ENCODE data around the gene DGKK.

The DGKK gene

DNA sequence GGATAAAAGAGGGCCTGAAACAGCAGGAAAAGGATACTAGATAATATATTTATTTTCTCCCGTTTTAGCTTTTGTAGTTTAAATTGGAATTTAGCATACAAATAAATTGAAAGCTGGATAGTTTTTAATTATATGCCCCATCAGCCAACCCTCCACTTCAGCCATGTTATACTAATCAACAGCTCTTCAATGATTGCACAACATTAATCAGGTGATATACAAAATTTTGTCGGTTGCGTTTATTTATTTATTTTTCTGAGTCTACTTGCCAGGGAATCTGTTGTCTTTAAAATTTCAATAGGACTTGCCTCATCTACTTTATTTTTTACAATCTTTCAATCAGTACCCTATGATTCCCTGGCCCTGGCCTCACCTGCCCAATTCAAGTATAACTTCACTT lies 12.1 kb downstream of the DGKK start:
- Histone ChIP-seq H3K4me2 (ENCODE audit: low read depth, low read length, poor library complexity, severe bottlenecking) (no peak overlapping the region), H3K27me3 (ENCODE audit: insufficient read depth, low read length, poor library complexity, severe bottlenecking) (no peaks in the 10 kb centered on the region), H3K4me1 (ENCODE audit: insufficient read depth, low read length, poor library complexity, severe bottlenecking) (no peaks in the 10 kb centered on the region), H3K9ac (ENCODE audit: low read depth, low read length, poor library complexity, severe bottlenecking) (no peak overlapping the region), H3K9me3 (ENCODE audit: insufficient read depth, low read depth, low read length) (no peaks in the 10 kb centered on the region), H4K20me1 (ENCODE audit: insufficient read depth, low read length, poor library complexity, severe bottlenecking) (no peaks in the 10 kb centered on the region), H2AFZ (ENCODE audit: low read length) (no peak overlapping the region), H3K36me3 (ENCODE audit: insufficient read depth, low read length) (no peaks in the 10 kb centered on the region), H3K4me3 (ENCODE audit: low read length, poor library complexity, severe bottlenecking) (no peak overlapping the region), H3F3A (ENCODE audit: low read depth) (no peaks in the 10 kb centered on the region), H3K79me2 (ENCODE audit: insufficient read depth, low read length) (no peaks in the 10 kb centered on the region), H3K9me2 (replicated peaks; ENCODE audit: low read depth, low read length) (no peaks in the 10 kb centered on the region)
- TF ChIP-seq, protein P1, sequence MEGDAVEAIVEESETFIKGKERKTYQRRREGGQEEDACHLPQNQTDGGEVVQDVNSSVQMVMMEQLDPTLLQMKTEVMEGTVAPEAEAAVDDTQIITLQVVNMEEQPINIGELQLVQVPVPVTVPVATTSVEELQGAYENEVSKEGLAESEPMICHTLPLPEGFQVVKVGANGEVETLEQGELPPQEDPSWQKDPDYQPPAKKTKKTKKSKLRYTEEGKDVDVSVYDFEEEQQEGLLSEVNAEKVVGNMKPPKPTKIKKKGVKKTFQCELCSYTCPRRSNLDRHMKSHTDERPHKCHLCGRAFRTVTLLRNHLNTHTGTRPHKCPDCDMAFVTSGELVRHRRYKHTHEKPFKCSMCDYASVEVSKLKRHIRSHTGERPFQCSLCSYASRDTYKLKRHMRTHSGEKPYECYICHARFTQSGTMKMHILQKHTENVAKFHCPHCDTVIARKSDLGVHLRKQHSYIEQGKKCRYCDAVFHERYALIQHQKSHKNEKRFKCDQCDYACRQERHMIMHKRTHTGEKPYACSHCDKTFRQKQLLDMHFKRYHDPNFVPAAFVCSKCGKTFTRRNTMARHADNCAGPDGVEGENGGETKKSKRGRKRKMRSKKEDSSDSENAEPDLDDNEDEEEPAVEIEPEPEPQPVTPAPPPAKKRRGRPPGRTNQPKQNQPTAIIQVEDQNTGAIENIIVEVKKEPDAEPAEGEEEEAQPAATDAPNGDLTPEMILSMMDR (conservative IDR thresholded peaks at IDR 0.05; ENCODE audit: low read length), result no peak

DNA sequence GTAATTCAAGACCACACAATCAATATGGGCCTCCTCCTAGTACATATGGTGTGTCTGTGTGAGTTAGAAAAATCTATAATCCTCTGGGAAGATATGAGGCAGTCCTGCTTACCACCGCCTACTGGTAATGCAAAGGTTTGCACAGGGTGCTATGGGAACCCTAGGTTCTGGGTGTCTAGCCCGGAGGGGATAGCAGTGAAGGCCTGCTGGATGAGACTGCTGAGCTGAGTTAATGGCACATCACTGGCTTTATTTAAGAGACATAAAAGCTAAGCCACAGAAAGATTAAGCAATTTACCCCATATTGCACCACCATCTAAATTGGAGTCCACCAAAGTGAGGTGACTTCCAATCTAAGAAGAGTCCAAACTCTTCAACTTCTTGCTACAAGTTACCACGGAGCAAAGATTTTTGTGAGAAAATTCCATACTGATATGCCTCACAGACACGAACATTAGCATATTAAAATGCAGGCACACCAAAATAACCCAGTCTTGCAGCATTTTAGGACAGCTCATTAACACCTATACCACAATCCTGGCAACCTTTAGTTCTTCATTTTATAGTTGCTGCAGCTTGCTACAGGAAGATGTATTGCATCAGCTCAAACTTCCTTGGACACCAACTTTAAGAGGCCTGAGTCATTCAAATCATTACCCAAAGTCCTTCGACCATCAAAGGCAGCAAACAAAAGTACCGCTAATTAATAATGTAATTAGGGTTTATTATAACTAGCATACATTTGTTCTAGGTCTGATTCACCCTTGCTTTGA lies 13.7 kb downstream of the DGKK start:
- H3K27me3 ChIP-seq (ENCODE audit: insufficient read depth, low read length, poor library complexity, severe bottlenecking), result no peaks in the 10 kb centered on the region
- no peak for TF ChIP-seq EZH2phosphoT487 (IDR thresholded peaks at IDR 0.05; ENCODE audit: borderline replicate concordance)
- TF ChIP-seq, protein P1 (conservative IDR thresholded peaks at IDR 0.05; ENCODE audit: low read length), result no peak
- H3K9me2 ChIP-seq (replicated peaks; ENCODE audit: low read depth, low read length), result no peaks in the 10 kb centered on the region
- H3K79me2 ChIP-seq (ENCODE audit: insufficient read depth, low read length), result no peaks in the 10 kb centered on the region
- no peak overlapping the region for H3K4me3 ChIP-seq (ENCODE audit: low read length, poor library complexity, severe bottlenecking)
- no peak overlapping the region for H3K4me2 ChIP-seq (ENCODE audit: low read depth, low read length, poor library complexity, severe bottlenecking)
- H3F3A ChIP-seq (ENCODE audit: low read depth), result no peaks in the 10 kb centered on the region
- H3K9ac ChIP-seq (ENCODE audit: low read depth, low read length, poor library complexity, severe bottlenecking), result no peak overlapping the region
- H4K20me1 ChIP-seq (ENCODE audit: insufficient read depth, low read length, poor library complexity, severe bottlenecking), result no peaks in the 10 kb centered on the region
- no peak overlapping the region for H2AFZ ChIP-seq (ENCODE audit: low read length)
- no peaks in the 10 kb centered on the region for H3K36me3 ChIP-seq (ENCODE audit: insufficient read depth, low read length)
- H3K4me1 ChIP-seq (ENCODE audit: insufficient read depth, low read length, poor library complexity, severe bottlenecking), result no peaks in the 10 kb centered on the region
- H3K9me3 ChIP-seq (ENCODE audit: insufficient read depth, low read depth, low read length), result no peaks in the 10 kb centered on the region

DNA sequence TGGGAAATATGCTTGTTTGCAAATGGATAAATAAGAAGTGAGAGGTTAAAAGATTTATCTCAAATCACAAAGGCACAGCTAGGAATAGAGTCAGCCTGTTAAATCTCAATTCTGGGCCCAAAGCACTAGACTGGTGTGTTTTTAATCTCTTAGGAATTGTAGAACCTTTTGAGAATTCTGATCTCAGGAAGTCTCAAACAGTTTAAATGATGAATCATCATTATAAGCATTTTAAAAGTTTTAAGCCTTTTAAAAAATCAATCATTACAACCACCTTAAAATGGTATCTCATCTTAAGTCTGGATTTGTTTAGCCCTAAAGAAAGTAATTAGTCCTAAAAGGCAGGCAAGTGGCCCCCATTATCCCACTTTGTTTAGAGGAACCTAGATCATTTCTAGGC lies 17.8 kb downstream of the DGKK start:
- no peaks in the 10 kb centered on the region for H4K20me1 ChIP-seq (ENCODE audit: insufficient read depth, low read length, poor library complexity, severe bottlenecking)
- H3K79me2 ChIP-seq (ENCODE audit: insufficient read depth, low read length), result no peaks in the 10 kb centered on the region
- H2AFZ ChIP-seq (ENCODE audit: low read length), result no peak overlapping the region
- no peak overlapping the region for H3K4me3 ChIP-seq (ENCODE audit: low read length, poor library complexity, severe bottlenecking)
- H3K4me2 ChIP-seq (ENCODE audit: low read depth, low read length, poor library complexity, severe bottlenecking), result no peak overlapping the region
- no peaks in the 10 kb centered on the region for H3K9me2 ChIP-seq (replicated peaks; ENCODE audit: low read depth, low read length)
- no peak overlapping the region for H3K9ac ChIP-seq (ENCODE audit: low read depth, low read length, poor library complexity, severe bottlenecking)
- H3K27me3 ChIP-seq (ENCODE audit: insufficient read depth, low read length, poor library complexity, severe bottlenecking), result no peaks in the 10 kb centered on the region
- TF ChIP-seq, protein P1 (conservative IDR thresholded peaks at IDR 0.05; ENCODE audit: low read length), result no peak
- TF ChIP-seq EZH2phosphoT487 (IDR thresholded peaks at IDR 0.05; ENCODE audit: borderline replicate concordance), result no peak
- H3K9me3 ChIP-seq (ENCODE audit: insufficient read depth, low read depth, low read length), result no peaks in the 10 kb centered on the region
- H3K36me3 ChIP-seq (ENCODE audit: insufficient read depth, low read length), result no peaks in the 10 kb centered on the region
- no peaks in the 10 kb centered on the region for H3K4me1 ChIP-seq (ENCODE audit: insufficient read depth, low read length, poor library complexity, severe bottlenecking)
- no peaks in the 10 kb centered on the region for H3F3A ChIP-seq (ENCODE audit: low read depth)

Data from Loucy (cell line).